GM04503 (cell line): Measurements from ENCODE around the gene GPR179.
A peak's percentile ranks its signal among the peaks of the same experiment; 100 is the strongest.
"Not testable (repeated sequence)": the region's sequence is repeated elsewhere in the genome, so short reads cannot be mapped to it uniquely, and the experiment has no call there.

Experiments used
- DNase-seq: peaks from one replicate; pipeline ENCODE4 v3.0.0-alpha.2; 2012; ENCODE audit warnings: low read depth

Gene GPR179

GRCh38 chr17:38322897-38323296 is 20.9 kb downstream of the GPR179 start:
- no peak for DNase-seq

GRCh38 chr17:38322156-38322779 is 21.5 kb downstream of the GPR179 start:
- no peak for DNase-seq

GRCh38 chr17:38320482-38320881 is 23.3 kb downstream of the GPR179 start:
- DNase-seq, result no peak

GRCh38 chr17:38317081-38317480 is 26.7 kb downstream of the GPR179 start:
- DNase-seq, result no peak

GRCh38 chr17:38315497-38315896 is 28.3 kb downstream of the GPR179 start:
- DNase-seq, result no peak

- DNase-seq, result peak; percentile 79
Measured at GRCh38 chr17:38296834-38297517, 46.8 kb downstream of the GPR179 start, which contains the start of gene MRPL45. Gene MRPL45 (plus strand): TSS chr17:38297168. CDS start chr17:38297184, 16 bp downstream.

- not testable (repeated sequence) for DNase-seq
Measured at GRCh38 chr17:38295602-38296365, 48.0 kb downstream of the GPR179 start.

- DNase-seq, result not testable (repeated sequence)
Measured at GRCh38 chr17:38289760-38290159, 54.0 kb downstream of the GPR179 start.

GRCh38 chr17:38288217-38288827 is 55.4 kb downstream of the GPR179 start:
- not testable (repeated sequence) for DNase-seq

GRCh38 chr17:38286501-38287091 is 57.2 kb downstream of the GPR179 start:
- peak; percentile 29 for DNase-seq

GRCh38 chr17:38285994-38286393 is 57.8 kb downstream of the GPR179 start:
- not testable (repeated sequence) for DNase-seq
